ENCODE measurements around the gene CORO6. TPM values are rescaled to one million over a fixed set of nuclear protein-coding genes. Genes with fewer than 3 reads are reported as not detected.

CORO6 gene
- polyA plus RNA-seq, 1 donor from 2014 or later, result 4.3 TPM

GRCh38 chr17:29659155-29659554, 36.4 kb upstream of the CORO6 start:
- no peak for TF ChIP-seq EP300 (conservative IDR thresholded peaks at IDR 0.05; ENCODE audit: poor library complexity, severe bottlenecking)
- no peak for TF ChIP-seq REST (IDR thresholded peaks at IDR 0.05; ENCODE audit: borderline replicate concordance)
- no peak for TF ChIP-seq TAF1 (IDR thresholded peaks at IDR 0.05; ENCODE audit: low read depth)
- TF ChIP-seq MXI1 (conservative IDR thresholded peaks at IDR 0.05; ENCODE audit: poor library complexity, severe bottlenecking), result no peak
- TF ChIP-seq RAD21 (conservative IDR thresholded peaks at IDR 0.05), result no peak
- TF ChIP-seq POLR2AphosphoS5 (IDR thresholded peaks at IDR 0.05), result no peak
- Histone ChIP-seq H3K27me3 (ENCODE audit: insufficient read depth, low read depth, low read length) (no peaks in the 10 kb centered on the region), H3K4me2 (ENCODE audit: low read length) (no peak overlapping the region), H3K9ac (ENCODE audit: low read length) (no peak overlapping the region), H3K36me3 (ENCODE audit: insufficient read depth, low read length) (peaks cover 5% of the 10 kb centered on the region), H3K9me2 (ENCODE audit: insufficient read depth, low read length) (no peaks in the 10 kb centered on the region), H3K27ac (ENCODE audit: low read length) (no peak overlapping the region), H3K4me3 (ENCODE audit: low read length) (no peak overlapping the region), H3F3A (ENCODE audit: insufficient read depth, low read length, poor library complexity, severe bottlenecking) (no peaks in the 10 kb centered on the region), H3K79me2 (replicated peaks; ENCODE audit: insufficient read depth, low read length) (no peaks in the 10 kb centered on the region), H2AFZ (ENCODE audit: low read depth, low read length) (no peak overlapping the region), H3K9me3 (ENCODE audit: low read length) (no peaks in the 10 kb centered on the region), H4K20me1 (ENCODE audit: insufficient read depth) (no peaks in the 10 kb centered on the region)

GRCh38 chr17:29655323-29655722, 32.6 kb upstream of the CORO6 start:
- no peak overlapping the region for H3K27ac ChIP-seq (ENCODE audit: low read length)
- H4K20me1 ChIP-seq (ENCODE audit: insufficient read depth), result no peaks in the 10 kb centered on the region
- no peaks in the 10 kb centered on the region for H3K27me3 ChIP-seq (ENCODE audit: insufficient read depth, low read depth, low read length)
- H3K79me2 ChIP-seq (replicated peaks; ENCODE audit: insufficient read depth, low read length), result no peaks in the 10 kb centered on the region
- TF ChIP-seq EP300 (conservative IDR thresholded peaks at IDR 0.05; ENCODE audit: poor library complexity, severe bottlenecking) (no peak), RAD21 (conservative IDR thresholded peaks at IDR 0.05) (no peak), SMC3 (conservative IDR thresholded peaks at IDR 0.05; ENCODE audit: poor library complexity) (no peak)
- no peaks in the 10 kb centered on the region for H3K9me3 ChIP-seq (ENCODE audit: low read length)
- H3F3A ChIP-seq (ENCODE audit: insufficient read depth, low read length, poor library complexity, severe bottlenecking), result no peaks in the 10 kb centered on the region
- no peak overlapping the region for H3K4me3 ChIP-seq (ENCODE audit: low read length)
- no peak overlapping the region for H2AFZ ChIP-seq (ENCODE audit: low read depth, low read length)
- H3K9ac ChIP-seq (ENCODE audit: low read length), result no peak overlapping the region
- no peaks in the 10 kb centered on the region for H3K36me3 ChIP-seq (ENCODE audit: insufficient read depth, low read length)
- H3K9me2 ChIP-seq (ENCODE audit: insufficient read depth, low read length), result no peaks in the 10 kb centered on the region
- no peak overlapping the region for H3K4me2 ChIP-seq (ENCODE audit: low read length)

GRCh38 chr17:29653995-29654714, 31.4 kb upstream of the CORO6 start:
- no peaks in the 10 kb centered on the region for H3F3A ChIP-seq (ENCODE audit: insufficient read depth, low read length, poor library complexity, severe bottlenecking)
- no peaks in the 10 kb centered on the region for H3K36me3 ChIP-seq (ENCODE audit: insufficient read depth, low read length)
- no peaks in the 10 kb centered on the region for H3K27me3 ChIP-seq (ENCODE audit: insufficient read depth, low read depth, low read length)
- H3K79me2 ChIP-seq (replicated peaks; ENCODE audit: insufficient read depth, low read length), result no peaks in the 10 kb centered on the region
- H3K9me2 ChIP-seq (ENCODE audit: insufficient read depth, low read length), result no peaks in the 10 kb centered on the region
- TF ChIP-seq EP300 (conservative IDR thresholded peaks at IDR 0.05; ENCODE audit: poor library complexity, severe bottlenecking) (no peak), MXI1 (conservative IDR thresholded peaks at IDR 0.05; ENCODE audit: poor library complexity, severe bottlenecking) (no peak), TAF1 (IDR thresholded peaks at IDR 0.05; ENCODE audit: low read depth) (no peak)
- no peaks in the 10 kb centered on the region for H3K9me3 ChIP-seq (ENCODE audit: low read length)
- H3K9ac ChIP-seq (ENCODE audit: low read length), result no peak overlapping the region
- H3K4me2 ChIP-seq (ENCODE audit: low read length), result no peak overlapping the region
- H4K20me1 ChIP-seq (ENCODE audit: insufficient read depth), result no peaks in the 10 kb centered on the region
- no peak overlapping the region for H3K27ac ChIP-seq (ENCODE audit: low read length)
- no peak overlapping the region for H3K4me3 ChIP-seq (ENCODE audit: low read length)
- H2AFZ ChIP-seq (ENCODE audit: low read depth, low read length), result no peak overlapping the region

Data from neural cell (in vitro differentiated cells).